Activated CD4-positive, alpha-beta T cell treated with anti-CD3 and anti-CD28 coated beads, Interleukin-2, Interleukin-4, amounts not matched to agents 100 ng/mL and 50 ng/mL, durations not matched to agents 16 hours and 8 hours (primary cell): ENCODE data around the gene DDX53.

Experiments
- DNase-seq: peaks from one replicate; pipeline ENCODE4 v3.0.0-alpha.2; 2020; ENCODE audit warnings: low spot score

Gene DDX53

DNA sequence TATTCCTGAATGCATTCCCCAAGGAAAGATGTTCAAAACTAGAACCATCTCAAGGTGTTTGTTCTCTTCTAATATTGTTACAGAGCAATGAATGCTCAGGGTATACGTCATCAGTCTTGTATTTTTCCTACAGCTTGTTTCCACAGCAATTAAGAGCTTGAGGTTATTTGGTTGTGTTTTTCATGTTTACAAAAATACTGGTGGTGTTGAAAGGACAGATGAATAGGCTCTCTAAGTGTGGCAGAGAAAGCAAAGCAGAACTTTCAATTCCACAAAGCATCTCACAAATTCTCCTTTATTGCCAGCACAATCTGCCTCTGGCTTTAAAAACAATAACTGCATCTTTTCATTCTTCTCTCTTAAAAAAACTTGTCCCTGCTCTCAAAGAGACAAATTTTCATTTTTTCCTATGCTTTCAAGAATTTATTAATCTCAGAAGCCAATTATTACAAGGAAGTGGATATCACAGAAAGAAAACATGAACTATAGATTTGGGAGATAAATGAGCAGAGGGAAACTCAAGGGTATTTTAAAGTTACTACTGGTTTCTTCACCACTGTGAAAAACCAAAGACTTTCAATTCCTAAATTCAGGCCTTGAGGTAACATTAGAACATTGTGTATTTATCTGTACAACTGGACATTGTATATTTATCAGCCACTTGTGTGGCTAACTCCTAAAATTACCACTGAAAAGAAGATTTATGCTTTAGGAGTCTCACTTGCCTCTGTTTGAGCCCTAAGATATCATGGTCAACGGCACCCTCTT, 49.2 kb downstream of the DDX53 start:
- no peak for DNase-seq

DNA sequence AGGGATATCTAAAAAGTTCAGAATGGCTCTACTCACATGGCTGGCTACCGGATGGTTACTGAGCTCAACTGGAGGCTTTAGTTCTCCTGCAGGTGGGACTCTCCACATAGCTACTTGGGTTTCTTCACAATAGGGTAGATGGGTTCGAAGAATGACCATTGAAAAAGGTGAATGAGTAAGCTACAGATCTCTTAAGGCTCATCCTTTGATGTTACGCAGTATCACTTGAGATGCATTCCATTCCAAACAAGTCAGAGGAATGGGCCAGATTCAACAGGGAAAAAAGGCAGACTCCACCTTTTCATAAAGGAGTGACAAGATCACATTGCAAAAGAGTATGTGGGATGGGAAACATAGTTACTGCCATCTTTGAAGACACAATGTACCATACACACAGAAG, 52.6 kb downstream of the DDX53 start:
- no peak for DNase-seq
